ENCODE results near the gene MLKL.
"Not testable (repeated sequence)": the region's sequence is repeated elsewhere in the genome, so short reads cannot be mapped to it uniquely, and the experiment has no call there.

MLKL gene

GRCh38 chr16:74731853-74732477 lies 31.3 kb upstream of the MLKL start:
- no peak for DNase-seq

- DNase-seq, result no peak
Observed at GRCh38 chr16:74729783-74730683, 29.4 kb upstream of the MLKL start.

GRCh38 chr16:74727903-74728302 lies 27.2 kb upstream of the MLKL start:
- no peak for DNase-seq

GRCh38 chr16:74726716-74727115 lies 26.1 kb upstream of the MLKL start:
- DNase-seq, result peak; percentile 60

- DNase-seq, result no peak
Observed at GRCh38 chr16:74725651-74726455, 25.2 kb upstream of the MLKL start.

- no peak for DNase-seq
Observed at GRCh38 chr16:74724820-74725549, 24.3 kb upstream of the MLKL start.

- no peak for DNase-seq
Observed at GRCh38 chr16:74723256-74723655, 22.6 kb upstream of the MLKL start.

GRCh38 chr16:74722156-74722555 lies 21.5 kb upstream of the MLKL start:
- DNase-seq, result not testable (repeated sequence)

- no peak for DNase-seq
Observed at GRCh38 chr16:74721716-74722115, 21.1 kb upstream of the MLKL start.

- peak; percentile 6 for DNase-seq
Observed at GRCh38 chr16:74720579-74720978, 19.9 kb upstream of the MLKL start.

GRCh38 chr16:74718741-74719610 lies 18.3 kb upstream of the MLKL start:
- DNase-seq, result no peak

GRCh38 chr16:74718140-74718539 lies 17.5 kb upstream of the MLKL start:
- no peak for DNase-seq

GRCh38 chr16:74717367-74717766 lies 16.7 kb upstream of the MLKL start:
- no peak for DNase-seq

GRCh38 chr16:74716355-74716754 lies 15.7 kb upstream of the MLKL start:
- DNase-seq, result no peak

- no peak for DNase-seq
Observed at GRCh38 chr16:74713876-74714275, 13.2 kb upstream of the MLKL start.

GRCh38 chr16:74713325-74713724 lies 12.7 kb upstream of the MLKL start:
- no peak for DNase-seq

GRCh38 chr16:74711938-74712337 lies 11.3 kb upstream of the MLKL start:
- no peak for DNase-seq

GRCh38 chr16:74710401-74710800 lies 9.7 kb upstream of the MLKL start:
- DNase-seq, result no peak

GRCh38 chr16:74709441-74709877 lies 8.8 kb upstream of the MLKL start:
- peak; percentile 70 for DNase-seq

GRCh38 chr16:74700116-74700437 lies 585 bp downstream of the MLKL start:
- DNase-seq, result peak; percentile 43

- no peak for DNase-seq
Observed at GRCh38 chr16:74699666-74700065, 996 bp downstream of the MLKL start.

GRCh38 chr16:74698222-74698621 lies 2.4 kb downstream of the MLKL start:
- peak; percentile 71 for DNase-seq

Measured in MV-4-11 (cell line).